GM12891 (cell line): Measurements from ENCODE around the gene MOB1A.

Source experiments
- DNase-seq: peaks from one replicate; pipeline ENCODE4 v3.0.0; 2011; ENCODE audit warnings: low spot score; ENCODE audit not compliant: insufficient read length
- FAIRE-seq: peaks from 2 replicates; lab custom pipeline; 2011; peaks lifted over from hg19 to GRCh38; lab: Jason Lieb, UNC
- PAX5 ChIP-seq: IDR thresholded peaks from 2 replicates; pipeline ENCODE4 v1.6.1; 2011; ENCODE audit warnings: low read length, moderate library complexity, mild to moderate bottlenecking; ENCODE audit not compliant: insufficient read depth, severe bottlenecking
- POLR2A ChIP-seq: IDR thresholded peaks from 2 replicates; pipeline ENCODE4 v1.6.1; 2011; ENCODE audit warnings: low read depth, low read length, control low read depth
- POLR2AphosphoS5 ChIP-seq: IDR thresholded peaks from 2 replicates; pipeline ENCODE4 v1.6.1; 2011; ENCODE audit warnings: low read depth, low read length, control low read depth
- POU2F2 ChIP-seq: IDR thresholded peaks from 2 replicates; pipeline ENCODE4 v1.6.1; 2011; ENCODE audit warnings: low read depth, mild to moderate bottlenecking, control low read depth, low read length, moderate library complexity
- SPI1 ChIP-seq: IDR thresholded peaks from 2 replicates; pipeline ENCODE4 v1.6.1; 2011; ENCODE audit warnings: low read depth, low read length, control low read depth
- TAF1 ChIP-seq: IDR thresholded peaks from 2 replicates; pipeline ENCODE4 v1.6.1; 2011; ENCODE audit warnings: low read depth, low read length, control low read depth

Gene MOB1A

GRCh38 chr2:74119339-74119738 lies 59.3 kb downstream of the MOB1A start:
- no peak for DNase-seq
- no peak for TF ChIP-seq PAX5
- no peak for TF ChIP-seq POLR2A
- FAIRE-seq = no peak

- DNase-seq (no peak), FAIRE-seq (no peak)
- no peak for TF ChIP-seq POU2F2
- TF ChIP-seq SPI1 = no peak
- TF ChIP-seq TAF1 = no peak
- TF ChIP-seq POLR2AphosphoS5 = peak; percentile 51; the same call in 1 of the 2 replicates
- TF ChIP-seq POLR2A = no peak
Measured at GRCh38 chr2:74111380-74111779, 67.3 kb downstream of the MOB1A start.

GRCh38 chr2:74110537-74110936 lies 68.1 kb downstream of the MOB1A start:
- FAIRE-seq (no peak), DNase-seq (no peak)
- TF ChIP-seq PAX5 = no peak
- TF ChIP-seq SPI1 = no peak
- no peak for TF ChIP-seq POLR2AphosphoS5
- peak; percentile 29 for TF ChIP-seq POLR2A
- TF ChIP-seq TAF1 = no peak

- TF ChIP-seq POU2F2 = no peak
- TF ChIP-seq TAF1 = no peak
- no peak for TF ChIP-seq SPI1
- TF ChIP-seq POLR2A = no peak
- no peak for TF ChIP-seq PAX5
- TF ChIP-seq POLR2AphosphoS5 = no peak; the same call in 1 of the 2 replicates
- FAIRE-seq (no peak), DNase-seq (no peak)
Measured at GRCh38 chr2:74109551-74109950, 69.1 kb downstream of the MOB1A start.

- FAIRE-seq = no peak
- TF ChIP-seq POLR2A (no peak; the same call in 1 of the 2 replicates), POU2F2 (0 out of 2 replicates have a peak, but pooled peaks have one; percentile 14), SPI1 (no peak), POLR2AphosphoS5 (peak; percentile 59; the same call in 1 of the 2 replicates), PAX5 (no peak), TAF1 (no peak)
- DNase-seq = no peak
Measured at GRCh38 chr2:74107071-74107470, 71.6 kb downstream of the MOB1A start.

DNA sequence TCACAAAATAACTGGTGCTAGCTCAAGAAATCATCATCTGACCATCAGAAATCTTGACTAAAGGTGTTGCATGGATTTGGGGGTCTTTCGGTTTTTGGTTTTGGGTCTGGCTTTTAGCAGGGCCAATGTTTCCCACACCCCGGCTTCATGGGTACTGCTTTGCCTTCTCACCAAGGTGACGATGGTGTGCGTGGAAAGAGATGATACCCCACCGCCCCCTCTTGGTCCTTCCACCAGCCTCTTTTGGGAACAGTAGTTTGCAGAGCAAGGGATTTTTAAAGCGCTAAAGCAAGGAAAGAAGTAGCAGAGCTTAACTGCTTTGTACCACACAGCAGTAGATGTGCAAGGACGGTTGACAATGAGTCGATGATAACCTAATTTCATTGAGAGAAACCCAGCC lies 73.3 kb downstream of the MOB1A start:
- DNase-seq (no peak), FAIRE-seq (no peak)
- TF ChIP-seq POLR2AphosphoS5 (no peak), POU2F2 (no peak), TAF1 (no peak), PAX5 (no peak), SPI1 (no peak), POLR2A (no peak)

DNA sequence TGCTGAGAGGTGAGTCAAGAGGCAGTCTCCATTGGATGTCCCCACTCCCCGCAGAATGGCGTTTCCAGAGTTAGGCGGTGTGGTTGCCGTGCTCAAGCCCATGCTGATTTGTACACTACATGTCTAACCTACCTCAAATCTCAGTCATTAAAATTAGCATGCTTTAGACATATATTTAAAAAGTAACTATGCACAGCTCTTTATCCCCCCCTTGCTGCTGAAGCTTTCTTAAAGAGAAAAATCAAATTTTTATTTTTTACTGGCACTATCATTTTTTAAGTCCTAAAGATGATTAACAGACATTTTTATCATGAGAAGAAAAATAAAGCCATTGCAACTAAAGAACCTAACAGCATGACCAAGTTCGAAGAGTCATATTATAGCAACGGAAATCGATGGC lies 73.8 kb downstream of the MOB1A start:
- TF ChIP-seq POU2F2 = no peak
- FAIRE-seq = no peak
- no peak for DNase-seq

- no peak for FAIRE-seq
- DNase-seq = no peak
- no peak for TF ChIP-seq POU2F2
- no peak for TF ChIP-seq PAX5
- TF ChIP-seq TAF1 = no peak
- TF ChIP-seq SPI1 = no peak
- TF ChIP-seq POLR2AphosphoS5 = no peak
- TF ChIP-seq POLR2A = no peak
Measured at GRCh38 chr2:74103763-74104162, 74.9 kb downstream of the MOB1A start.
